Neuronal stem cell (in vitro differentiated cells): ENCODE data around the gene ZFHX3.

Experiments
- DNase-seq: peaks from one replicate; pipeline ENCODE4 v3.0.0-alpha.2; 2013; ENCODE audit warnings: low spot score
- H2AFZ ChIP-seq: one replicate; pipeline ENCODE4 v1.6.1; 2013; ENCODE audit warnings: mild to moderate bottlenecking, low read length, inconsistent platforms
- H2AK5ac ChIP-seq: 2 replicates; pipeline ENCODE4 v1.6.1; 2013; ENCODE audit warnings: low read depth, mild to moderate bottlenecking, inconsistent platforms, low read length, moderate library complexity, mixed read lengths
- H2BK120ac ChIP-seq: 2 replicates; pipeline ENCODE4 v1.6.1; 2013; ENCODE audit warnings: low read depth, mild to moderate bottlenecking, inconsistent platforms, low read length, moderate library complexity, mixed read lengths
- H2BK12ac ChIP-seq: one replicate; pipeline ENCODE4 v1.6.1; 2013; ENCODE audit warnings: low read length, inconsistent platforms
- H2BK15ac ChIP-seq: 2 replicates; pipeline ENCODE4 v1.6.1; 2013; ENCODE audit warnings: mild to moderate bottlenecking, low read length, inconsistent platforms, mixed read lengths
- H2BK5ac ChIP-seq: one replicate; pipeline ENCODE4 v1.6.1; 2013; ENCODE audit warnings: inconsistent platforms, mild to moderate bottlenecking, low read length, moderate library complexity
- H3K14ac ChIP-seq: one replicate; pipeline ENCODE4 v1.6.1; 2013; ENCODE audit warnings: low read length, inconsistent platforms
- H3K18ac ChIP-seq: 2 replicates; pipeline ENCODE4 v1.6.1; 2013; ENCODE audit warnings: low read length, inconsistent platforms
- H3K23ac ChIP-seq: 2 replicates; pipeline ENCODE4 v1.6.1; 2013; ENCODE audit warnings: low read depth, mild to moderate bottlenecking, mixed read lengths, low read length, inconsistent platforms; ENCODE audit not compliant: poor library complexity
- H3K27ac ChIP-seq: replicated peaks from 3 replicates; pipeline ENCODE4 v1.5.1; 2013; ENCODE audit warnings: low read length, inconsistent platforms
- H3K27me3 ChIP-seq, 3 experiments: 2 replicates each; pipeline ENCODE4 v1.6.1; 2013; ENCODE audit warnings: low read length in 3 of 3, mild to moderate bottlenecking in 2 of 3, inconsistent platforms in 1 of 3, low read depth in 1 of 3, mixed read lengths in 1 of 3, moderate library complexity in 1 of 3; ENCODE audit not compliant: control insufficient read depth in 3 of 3, insufficient read depth in 3 of 3
- H3K36me3 ChIP-seq, 2 donors: replicated peaks in 1 of 2; 2 replicates each; pipeline ENCODE4 v1.6.1; 2013; ENCODE audit warnings: low read length in 2 of 2; ENCODE audit not compliant: control insufficient read depth in 2 of 2, insufficient read depth in 2 of 2
- H3K4ac ChIP-seq: 2 replicates; pipeline ENCODE4 v1.6.1; 2013; ENCODE audit warnings: inconsistent platforms, mild to moderate bottlenecking, low read length, moderate library complexity
- H3K4me1 ChIP-seq, 2 donors: 1 replicate in 1 of 2; 2 replicates in 1 of 2; pipeline ENCODE4 v1.6.1; 2013; ENCODE audit warnings: low read length in 2 of 2, low read depth in 1 of 2; ENCODE audit not compliant: control insufficient read depth in 2 of 2, insufficient read depth in 1 of 2
- H3K4me2 ChIP-seq: one replicate; pipeline ENCODE4 v1.6.1; 2013; ENCODE audit warnings: mild to moderate bottlenecking, low read length, inconsistent platforms; ENCODE audit not compliant: insufficient read depth, poor library complexity, severe bottlenecking
- H3K4me3 ChIP-seq, 2 donors: 2 replicates each; pipeline ENCODE4 v1.5.1; 2013; ENCODE audit warnings: low read length in 2 of 2, mild to moderate bottlenecking in 2 of 2, inconsistent platforms in 1 of 2, moderate library complexity in 1 of 2
- H3K79me1 ChIP-seq: one replicate; pipeline ENCODE4 v1.6.1; 2013; ENCODE audit warnings: low read depth, mild to moderate bottlenecking, inconsistent platforms, low read length, moderate library complexity
- H3K9ac ChIP-seq: one replicate; pipeline ENCODE4 v1.6.1; 2013; ENCODE audit warnings: mild to moderate bottlenecking, low read depth, low read length, inconsistent platforms; ENCODE audit not compliant: poor library complexity
- H3K9me3 ChIP-seq, 2 donors: replicated peaks in 1 of 2; 2 replicates each; pipeline versions ENCODE3 to v1.6.1; 2013; ENCODE audit warnings: low read length in 2 of 2, mild to moderate bottlenecking in 2 of 2, inconsistent platforms in 1 of 2, low read depth in 1 of 2, mixed read lengths in 1 of 2, moderate library complexity in 1 of 2; ENCODE audit not compliant: control insufficient read depth in 2 of 2, insufficient read depth in 1 of 2
- H4K8ac ChIP-seq: one replicate; pipeline ENCODE4 v1.6.1; 2013; ENCODE audit warnings: low read depth, mild to moderate bottlenecking, inconsistent platforms, low read length, moderate library complexity
- H4K91ac ChIP-seq: one replicate; pipeline ENCODE4 v1.6.1; 2013; ENCODE audit warnings: low read length, low read depth, mild to moderate bottlenecking, inconsistent platforms; ENCODE audit not compliant: poor library complexity
- WGBS, 2 donors: extraction: QIAGEN DNeasy Blood & Tissue Kit; methylation state at CpG; one replicate each; pipeline ENCODE4 v1.1.7; 2013; ENCODE audit warnings: missing lambda C conversion rate in 2 of 2, mixed read lengths in 1 of 2; ENCODE audit not compliant: insufficient read length in 2 of 2, insufficient replicate concordance in 1 of 2; ENCODE audit errors: extremely low coverage in 2 of 2; 5-methylcytosine and 5-hydroxymethylcytosine counted together

ZFHX3 gene

GRCh38 chr16:72887537-72887936 lies 160.4 kb downstream of the ZFHX3 start:
- Histone ChIP-seq H3K4me2 (no peak overlapping the region), H3K27ac (no peak overlapping the region), H3K79me1 (no peaks in the 10 kb centered on the region), H2AK5ac (no peak overlapping the region), H3K23ac (peak overlapping the region; percentile 69), H3K14ac (peak overlapping the region; percentile 51), H3K9me3 (peaks cover 0 to 5% of the 10 kb centered on the region in 2 donors), H3K18ac (no peak overlapping the region), H3K4ac (no peak overlapping the region), H3K9ac (no peak overlapping the region), H3K27me3 (no peaks in the 10 kb centered on the region), H3K36me3 (peaks cover 4 to 97% of the 10 kb centered on the region in 2 donors), H2BK120ac (no peak overlapping the region), H3K4me1 (peaks cover 6 to 8% of the 10 kb centered on the region in 2 donors), H2BK12ac (no peak overlapping the region), H4K8ac (no peak overlapping the region), H2AFZ (no peak overlapping the region), H3K4me3 (peak overlapping the region in 1 of 2 donors; percentile 49), H2BK15ac (no peak overlapping the region), H4K91ac (peak overlapping the region; percentile 9), H2BK5ac (no peak overlapping the region)
- no peak for DNase-seq
- WGBS, 2 donors, result 100% methylated on average over 1 of the region's 14 CpGs; no CpG with 5 or more reads in 1 of the 2 donors

- H3K23ac ChIP-seq, result no peak overlapping the region
- H3K14ac ChIP-seq, result no peak overlapping the region
- H4K91ac ChIP-seq, result no peak overlapping the region
- H3K4me2 ChIP-seq, result no peak overlapping the region
- no peak overlapping the region for H3K4ac ChIP-seq
- no peak overlapping the region for H2AK5ac ChIP-seq
- H3K4me3 ChIP-seq, result no peak overlapping the region
- H2BK120ac ChIP-seq, result no peak overlapping the region
- H3K4me1 ChIP-seq, result peaks cover 6 to 8% of the 10 kb centered on the region in 2 donors
- no peak overlapping the region for H2AFZ ChIP-seq
- no peak overlapping the region for H3K18ac ChIP-seq
- H3K9ac ChIP-seq, result no peak overlapping the region
- no peak overlapping the region for H2BK12ac ChIP-seq
- no peak overlapping the region for H3K27ac ChIP-seq
- no peaks in the 10 kb centered on the region for H3K27me3 ChIP-seq
- WGBS, 2 donors, result no CpG with 5 or more reads among the region's 9 CpGs
- H3K79me1 ChIP-seq, result peaks cover 2% of the 10 kb centered on the region
- H3K36me3 ChIP-seq, result peaks cover 5 to 95% of the 10 kb centered on the region in 2 donors
- peaks cover 0 to 5% of the 10 kb centered on the region in 2 donors for H3K9me3 ChIP-seq
- DNase-seq, result no peak
- no peak overlapping the region for H4K8ac ChIP-seq
- no peak overlapping the region for H2BK5ac ChIP-seq
- H2BK15ac ChIP-seq, result no peak overlapping the region
Observed at GRCh38 chr16:72886346-72886974, 161.5 kb downstream of the ZFHX3 start.

GRCh38 chr16:72884573-72884972 lies 163.4 kb downstream of the ZFHX3 start:
- Histone ChIP-seq H2BK15ac (no peak overlapping the region), H2AFZ (no peak overlapping the region), H3K9me3 (peaks cover 0 to 3% of the 10 kb centered on the region in 2 donors), H3K9ac (no peak overlapping the region), H2BK12ac (no peak overlapping the region), H2BK120ac (no peak overlapping the region), H3K4me2 (no peak overlapping the region), H3K27me3 (no peaks in the 10 kb centered on the region), H3K23ac (no peak overlapping the region), H3K4ac (no peak overlapping the region), H2AK5ac (no peak overlapping the region), H3K18ac (no peak overlapping the region), H2BK5ac (no peak overlapping the region), H3K4me3 (no peak overlapping the region), H4K8ac (no peak overlapping the region), H3K36me3 (peaks cover 5 to 86% of the 10 kb centered on the region in 2 donors), H4K91ac (no peak overlapping the region), H3K14ac (no peak overlapping the region), H3K79me1 (peaks cover 2% of the 10 kb centered on the region), H3K27ac (no peak overlapping the region), H3K4me1 (peaks cover 6 to 8% of the 10 kb centered on the region in 2 donors)
- DNase-seq, result no peak
- no CpG with 5 or more reads among the region's 5 CpGs for WGBS, 2 donors

- Histone ChIP-seq H3K23ac (no peak overlapping the region), H3K27ac (no peak overlapping the region), H2AK5ac (no peak overlapping the region), H3K27me3 (no peaks in the 10 kb centered on the region), H2AFZ (no peak overlapping the region), H3K4me2 (no peak overlapping the region), H3K36me3 (peaks cover 5 to 84% of the 10 kb centered on the region in 2 donors), H3K9me3 (peaks cover 0 to 3% of the 10 kb centered on the region in 2 donors), H3K4me3 (no peak overlapping the region), H4K8ac (no peak overlapping the region), H4K91ac (no peak overlapping the region), H2BK15ac (no peak overlapping the region), H2BK12ac (no peak overlapping the region), H3K9ac (no peak overlapping the region), H2BK120ac (no peak overlapping the region), H3K79me1 (peaks cover 2% of the 10 kb centered on the region), H2BK5ac (no peak overlapping the region), H3K4me1 (peaks cover 6 to 8% of the 10 kb centered on the region in 2 donors), H3K18ac (no peak overlapping the region), H3K4ac (no peak overlapping the region), H3K14ac (no peak overlapping the region)
- no peak for DNase-seq
- no CpG with 5 or more reads among the region's 4 CpGs for WGBS, 2 donors
Observed at GRCh38 chr16:72884037-72884436, 163.9 kb downstream of the ZFHX3 start.
